DMS53 treated with DMSO at 0.1 percent for 48 hours (cell line): ENCODE measurements around the gene IL22RA1.

Experiments
- DNase-seq: peaks from one replicate; lab custom pipeline; 2025; ENCODE audit not compliant: unreplicated experiment; lab: John Stamatoyannopoulos, UW

The IL22RA1 gene

GRCh38 chr1:24077278-24077978, 65.5 kb downstream of the IL22RA1 start:
- no peak for DNase-seq

DNA sequence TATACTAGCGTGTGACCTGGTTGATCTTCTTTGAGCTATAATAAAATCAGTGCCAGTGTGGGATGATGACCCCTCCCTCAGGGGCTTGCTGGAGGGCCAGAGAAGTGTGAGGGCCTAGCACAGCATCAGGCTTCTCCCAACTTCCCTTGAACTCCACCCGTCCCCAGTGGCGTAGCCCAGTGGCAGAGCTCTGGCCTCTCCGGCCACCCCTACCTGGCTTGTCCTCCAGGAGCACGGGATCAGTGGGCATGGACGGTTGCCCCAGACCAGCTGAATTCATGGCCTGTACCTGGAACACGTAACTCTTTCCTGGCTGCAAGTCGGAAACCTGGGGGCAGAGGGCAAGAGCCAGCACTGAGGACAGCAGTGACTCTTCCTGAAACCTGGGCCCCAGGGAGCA, 67.0 kb downstream of the IL22RA1 start:
- no peak for DNase-seq

- DNase-seq = no peak
Observed at GRCh38 chr1:24075590-24075854, 67.4 kb downstream of the IL22RA1 start.

- no peak for DNase-seq
Observed at GRCh38 chr1:24074817-24075589, 67.9 kb downstream of the IL22RA1 start.

GRCh38 chr1:24074196-24074595, 68.7 kb downstream of the IL22RA1 start:
- DNase-seq = no peak

GRCh38 chr1:24071941-24072340, 71.0 kb downstream of the IL22RA1 start:
- DNase-seq = no peak

- peak; percentile 73 for DNase-seq
Observed at GRCh38 chr1:24070821-24071393, 72.0 kb downstream of the IL22RA1 start.

GRCh38 chr1:24069817-24070216, 73.1 kb downstream of the IL22RA1 start:
- no peak for DNase-seq
